K562 (cell line): ENCODE data around the gene SLC8A2. TPM values are rescaled to one million over a fixed set of nuclear protein-coding genes. Genes with fewer than 3 reads are reported as not detected.
A peak's percentile ranks its signal among the peaks of the same experiment; 100 is the strongest.

Experiments
- ARHGAP35 ChIP-seq: fragments of 450-650 bp; IDR thresholded peaks from 2 replicates; pipeline ENCODE4 v1.6.1; 2018; ENCODE audit not compliant: partially characterized antibody
- CREBBP ChIP-seq: IDR thresholded peaks from one replicate; pipeline ENCODE4 v1.6.1; 2012; ENCODE audit warnings: low read depth, mild to moderate bottlenecking, control low read depth, inconsistent platforms, low read length
- EP400 ChIP-seq: fragments of 450-650 bp; IDR thresholded peaks from 2 replicates; pipeline ENCODE4 v1.6.1; 2017; ENCODE audit warnings: antibody characterized with exemption, mild to moderate bottlenecking, moderate library complexity
- ETS2 ChIP-seq: IDR thresholded peaks from 2 replicates; pipeline ENCODE4 v1.6.1; 2016; ENCODE audit warnings: borderline replicate concordance, missing genetic modification characterization, mild to moderate bottlenecking, moderate library complexity, missing compliant biosample characterization; ENCODE audit not compliant: poor library complexity, severe bottlenecking
- GATA2 ChIP-seq: sonication (generic); formaldehyde crosslinking; IDR thresholded peaks from 2 replicates; pipeline ENCODE4 v1.4.0; 2020; ENCODE audit warnings: mild to moderate bottlenecking, missing genetic modification reagents
- MBD2 ChIP-seq: sonication (generic); IDR thresholded peaks from 2 replicates; pipeline ENCODE4 v1.6.1; 2016; ENCODE audit warnings: low read depth, borderline replicate concordance
- MTF1 ChIP-seq: fragments of 250-450 bp; sonication (Bioruptor Pico); IDR thresholded peaks from 2 replicates; pipeline ENCODE4 v1.9.0; 2021; ENCODE audit warnings: moderate library complexity, mild to moderate bottlenecking, inconsistent platforms, borderline replicate concordance
- PHB ChIP-seq: fragments of 250-450 bp; sonication (Bioruptor Pico); IDR thresholded peaks from 2 replicates; pipeline ENCODE4 v1.5.0; 2021
- PRPF4 ChIP-seq: fragments of 200-400 bp; formaldehyde crosslinking; IDR thresholded peaks from one replicate; pipeline ENCODE4 v1.6.1; 2017; ENCODE audit warnings: low read length, low read depth, mild to moderate bottlenecking; ENCODE audit not compliant: insufficient read depth, poor library complexity, severe bottlenecking
- RBM14 ChIP-seq: fragments of 200-400 bp; formaldehyde crosslinking; IDR thresholded peaks from 2 replicates; pipeline ENCODE4 v1.6.1; 2018; ENCODE audit warnings: low read depth, mild to moderate bottlenecking, low read length, moderate library complexity, borderline replicate concordance; ENCODE audit not compliant: insufficient read depth
- SIN3A ChIP-seq, 2 experiments: fragments of 150-350 bp in 1 of 2; IDR thresholded peaks; 2 replicates each; pipeline ENCODE4 v1.6.1; 2011 to 2016; ENCODE audit warnings: borderline replicate concordance in 2 of 2, low read depth in 2 of 2, low read length in 2 of 2, mild to moderate bottlenecking in 2 of 2, moderate library complexity in 2 of 2; ENCODE audit not compliant: control insufficient read depth in 1 of 2
- SOX6 ChIP-seq: fragments of 450-650 bp; IDR thresholded peaks from 2 replicates; pipeline ENCODE4 v1.6.1; 2014; ENCODE audit warnings: mild to moderate bottlenecking
- ZEB2 ChIP-seq: fragments of 450-650 bp; IDR thresholded peaks from 2 replicates; pipeline ENCODE4 v1.6.1; 2016
- ZFX ChIP-seq: sonication (generic); formaldehyde crosslinking; IDR thresholded peaks from 2 replicates; pipeline ENCODE4 v1.8.0; 2022; ENCODE audit warnings: mild to moderate bottlenecking, missing genetic modification reagents, moderate library complexity
- ZNF134 ChIP-seq: fragments of 250-450 bp; sonication (Bioruptor Pico); conservative IDR thresholded peaks from 2 replicates; pipeline ENCODE4 v1.4.0; 2020
- ZNF263 ChIP-seq: sonication (generic); formaldehyde crosslinking; IDR thresholded peaks from 2 replicates; pipeline ENCODE4 v1.8.0; 2022; ENCODE audit warnings: mild to moderate bottlenecking, missing genetic modification reagents, borderline replicate concordance
- ZNF830 ChIP-seq: fragments of 250-450 bp; sonication (Bioruptor Pico); IDR thresholded peaks from 2 replicates; pipeline ENCODE4 v1.5.0; 2021; ENCODE audit warnings: mild to moderate bottlenecking
- polyA plus RNA-seq, 8 experiments: library from polyadenylated mRNA; depleted of rRNA in 4 of 8; stranded (reverse) in 5 of 8; unstranded in 3 of 8; fragments of >200 nt; fragmentation: Nextera tagmentation in 2 of 8; fragmentation: Illumina TruSeq in 1 of 8; extraction: Ambion mirVana in 2 of 8; extraction: Trizol in 1 of 8; gene quantifications; 2 replicates each; pipeline versions ENCODE4 v1.2.1 to v1.2.3, GENCODE V29; 2011 to 2014; ENCODE audit warnings: inconsistent platforms in 1 of 8, missing spikeins in 1 of 8
- total RNA-seq, 7 experiments: library from RNA; depleted of rRNA in 6 of 7; stranded (reverse); fragments of >200 nt in 6 of 7; fragmentation: Illumina TruSeq in 2 of 7; extraction: Trizol in 2 of 7; gene quantifications; 2 replicates each; pipeline versions ENCODE4 v1.2.1 to v1.2.3, GENCODE V29; 2011 to 2021; ENCODE audit warnings: low replicate concordance in 1 of 7
- TF ChIP-seq, protein P1 (sequence below): fragments of 200-800 bp; sonication (Bioruptor generic); IDR thresholded peaks from 2 replicates; pipeline ENCODE4 v1.6.1; 2016; ENCODE audit warnings: missing genetic modification characterization, missing compliant biosample characterization
- TF ChIP-seq, protein P2 (sequence below): sonication (generic); formaldehyde crosslinking; IDR thresholded peaks from 2 replicates; pipeline ENCODE4 v1.8.1; 2023; ENCODE audit warnings: mild to moderate bottlenecking, missing genetic modification reagents, moderate library complexity
- TF ChIP-seq, protein P3 (sequence below): fragments of 450-650 bp; formaldehyde crosslinking; IDR thresholded peaks from 2 replicates; pipeline ENCODE4 v1.4.0; 2020; ENCODE audit warnings: mild to moderate bottlenecking, moderate library complexity

The SLC8A2 gene
- total and polyA plus RNA-seq, 9 of the 15 experiments (the other 6 are each of a cell fraction or from before 2014, with no cell fraction given) = 0.07 to 0.66 (median 0.24) TPM; not detected in 3

- TF ChIP-seq, protein P1, sequence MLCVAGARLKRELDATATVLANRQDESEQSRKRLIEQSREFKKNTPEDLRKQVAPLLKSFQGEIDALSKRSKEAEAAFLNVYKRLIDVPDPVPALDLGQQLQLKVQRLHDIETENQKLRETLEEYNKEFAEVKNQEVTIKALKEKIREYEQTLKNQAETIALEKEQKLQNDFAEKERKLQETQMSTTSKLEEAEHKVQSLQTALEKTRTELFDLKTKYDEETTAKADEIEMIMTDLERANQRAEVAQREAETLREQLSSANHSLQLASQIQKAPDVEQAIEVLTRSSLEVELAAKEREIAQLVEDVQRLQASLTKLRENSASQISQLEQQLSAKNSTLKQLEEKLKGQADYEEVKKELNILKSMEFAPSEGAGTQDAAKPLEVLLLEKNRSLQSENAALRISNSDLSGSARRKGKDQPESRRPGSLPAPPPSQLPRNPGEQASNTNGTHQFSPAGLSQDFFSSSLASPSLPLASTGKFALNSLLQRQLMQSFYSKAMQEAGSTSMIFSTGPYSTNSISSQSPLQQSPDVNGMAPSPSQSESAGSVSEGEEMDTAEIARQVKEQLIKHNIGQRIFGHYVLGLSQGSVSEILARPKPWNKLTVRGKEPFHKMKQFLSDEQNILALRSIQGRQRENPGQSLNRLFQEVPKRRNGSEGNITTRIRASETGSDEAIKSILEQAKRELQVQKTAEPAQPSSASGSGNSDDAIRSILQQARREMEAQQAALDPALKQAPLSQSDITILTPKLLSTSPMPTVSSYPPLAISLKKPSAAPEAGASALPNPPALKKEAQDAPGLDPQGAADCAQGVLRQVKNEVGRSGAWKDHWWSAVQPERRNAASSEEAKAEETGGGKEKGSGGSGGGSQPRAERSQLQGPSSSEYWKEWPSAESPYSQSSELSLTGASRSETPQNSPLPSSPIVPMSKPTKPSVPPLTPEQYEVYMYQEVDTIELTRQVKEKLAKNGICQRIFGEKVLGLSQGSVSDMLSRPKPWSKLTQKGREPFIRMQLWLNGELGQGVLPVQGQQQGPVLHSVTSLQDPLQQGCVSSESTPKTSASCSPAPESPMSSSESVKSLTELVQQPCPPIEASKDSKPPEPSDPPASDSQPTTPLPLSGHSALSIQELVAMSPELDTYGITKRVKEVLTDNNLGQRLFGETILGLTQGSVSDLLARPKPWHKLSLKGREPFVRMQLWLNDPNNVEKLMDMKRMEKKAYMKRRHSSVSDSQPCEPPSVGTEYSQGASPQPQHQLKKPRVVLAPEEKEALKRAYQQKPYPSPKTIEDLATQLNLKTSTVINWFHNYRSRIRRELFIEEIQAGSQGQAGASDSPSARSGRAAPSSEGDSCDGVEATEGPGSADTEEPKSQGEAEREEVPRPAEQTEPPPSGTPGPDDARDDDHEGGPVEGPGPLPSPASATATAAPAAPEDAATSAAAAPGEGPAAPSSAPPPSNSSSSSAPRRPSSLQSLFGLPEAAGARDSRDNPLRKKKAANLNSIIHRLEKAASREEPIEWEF (CRISPR knock-in tag) = no peak
- TF ChIP-seq MTF1 (CRISPR knock-in tag) (no peak), ZNF134 (CRISPR knock-in tag) (no peak), SOX6 (0 out of 2 replicates have a peak, but pooled peaks have one; percentile 19), PRPF4 (no peak), ZNF830 (no peak), ZNF263 (CRISPR knock-in tag) (no peak), ZEB2 (no peak), ETS2 (tag) (no peak), RBM14 (no peak), GATA2 (CRISPR knock-in tag) (peak; percentile 86), CREBBP (no peak), SIN3A (IDR thresholded peaks at IDR 0.05; ENCODE audit: borderline replicate concordance in 2 of 2, control insufficient read depth in 1 of 2, low read depth in 2 of 2, low read length in 2 of 2) (peak in 1 of 2 experiments; percentile 84; a peak in 1 of 4 replicates), ARHGAP35 (no peak), EP400 (no peak), MBD2 (peak; percentile 46; the same call in 1 of the 2 replicates), PHB (CRISPR knock-in tag) (no peak), ZFX (CRISPR knock-in tag) (no peak; the same call in 1 of the 2 replicates)
- TF ChIP-seq, protein P2, sequence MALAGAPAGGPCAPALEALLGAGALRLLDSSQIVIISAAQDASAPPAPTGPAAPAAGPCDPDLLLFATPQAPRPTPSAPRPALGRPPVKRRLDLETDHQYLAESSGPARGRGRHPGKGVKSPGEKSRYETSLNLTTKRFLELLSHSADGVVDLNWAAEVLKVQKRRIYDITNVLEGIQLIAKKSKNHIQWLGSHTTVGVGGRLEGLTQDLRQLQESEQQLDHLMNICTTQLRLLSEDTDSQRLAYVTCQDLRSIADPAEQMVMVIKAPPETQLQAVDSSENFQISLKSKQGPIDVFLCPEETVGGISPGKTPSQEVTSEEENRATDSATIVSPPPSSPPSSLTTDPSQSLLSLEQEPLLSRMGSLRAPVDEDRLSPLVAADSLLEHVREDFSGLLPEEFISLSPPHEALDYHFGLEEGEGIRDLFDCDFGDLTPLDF = no peak
- TF ChIP-seq, protein P3, sequence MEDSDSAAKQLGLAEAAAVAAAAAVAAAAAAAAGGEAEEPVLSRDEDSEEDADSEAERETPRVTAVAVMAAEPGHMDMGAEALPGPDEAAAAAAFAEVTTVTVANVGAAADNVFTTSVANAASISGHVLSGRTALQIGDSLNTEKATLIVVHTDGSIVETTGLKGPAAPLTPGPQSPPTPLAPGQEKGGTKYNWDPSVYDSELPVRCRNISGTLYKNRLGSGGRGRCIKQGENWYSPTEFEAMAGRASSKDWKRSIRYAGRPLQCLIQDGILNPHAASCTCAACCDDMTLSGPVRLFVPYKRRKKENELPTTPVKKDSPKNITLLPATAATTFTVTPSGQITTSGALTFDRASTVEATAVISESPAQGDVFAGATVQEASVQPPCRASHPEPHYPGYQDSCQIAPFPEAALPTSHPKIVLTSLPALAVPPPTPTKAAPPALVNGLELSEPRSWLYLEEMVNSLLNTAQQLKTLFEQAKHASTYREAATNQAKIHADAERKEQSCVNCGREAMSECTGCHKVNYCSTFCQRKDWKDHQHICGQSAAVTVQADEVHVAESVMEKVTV (CRISPR knock-in tag) = no peak
These were observed 25.5 kb upstream of the SLC8A2 start (continued) for GRCh38 chr19:47497050-47497766.
